Body of pancreas (tissue), 4 donors: ENCODE data around the gene TYRO3.
A peak's percentile ranks its signal among the peaks of the same experiment; 100 is the strongest.

Experiments
- CTCF ChIP-seq, 7 experiments: fragments of 450-650 bp in 4 of 7; fragments of 200-600 bp in 3 of 7; sonication (generic) in 3 of 7; IDR thresholded peaks; one replicate each; pipeline ENCODE4 v1.5.1; 2016 to 2019; ENCODE audit warnings: antibody characterized with exemption in 7 of 7
- POLR2A ChIP-seq, 3 donors: fragments of 450-650 bp; IDR thresholded peaks; one replicate each; pipeline ENCODE4 v1.6.1; 2016; ENCODE audit warnings: antibody characterized with exemption in 3 of 3, mild to moderate bottlenecking in 2 of 3

- TF ChIP-seq CTCF (IDR thresholded peaks at IDR 0.05) (no peak), POLR2A (IDR thresholded peaks at IDR 0.05) (peak in 2 of 3 donors; percentile 23 to 37)
Observed at GRCh38 chr15:41621200-41622193, 62.5 kb downstream of the TYRO3 start.
